Measurements from ENCODE around the gene SAC3D1. TPM values are rescaled to one million over a fixed set of nuclear protein-coding genes. Genes with fewer than 3 reads are reported as not detected.

The SAC3D1 gene
- total and polyA plus RNA-seq, 8 donors = 8.9 to 15.4 (median 12.5) TPM

DNA sequence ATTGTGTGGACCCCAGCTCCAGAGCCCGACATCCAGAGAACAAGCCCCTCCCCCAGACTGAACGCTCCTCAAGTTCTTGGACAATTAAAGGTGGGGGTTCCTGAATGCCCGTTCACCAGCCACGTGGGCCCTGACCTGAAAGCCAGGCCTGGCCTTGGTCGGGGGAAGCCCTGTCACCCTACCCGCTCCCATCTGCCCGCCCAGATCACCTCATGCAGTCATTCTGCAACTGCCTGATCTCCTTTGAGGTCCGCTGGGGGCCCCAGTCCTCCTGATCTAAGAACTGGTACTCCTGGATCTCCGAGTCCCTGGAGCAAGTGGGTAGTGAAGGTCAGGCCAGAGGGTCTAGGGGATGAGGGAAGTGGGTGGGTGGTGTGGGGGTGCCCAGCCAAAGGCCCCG lies 26.4 kb downstream of the SAC3D1 start:
- H3K4me3 ChIP-seq = no peak overlapping the region
- TF ChIP-seq, protein P1, sequence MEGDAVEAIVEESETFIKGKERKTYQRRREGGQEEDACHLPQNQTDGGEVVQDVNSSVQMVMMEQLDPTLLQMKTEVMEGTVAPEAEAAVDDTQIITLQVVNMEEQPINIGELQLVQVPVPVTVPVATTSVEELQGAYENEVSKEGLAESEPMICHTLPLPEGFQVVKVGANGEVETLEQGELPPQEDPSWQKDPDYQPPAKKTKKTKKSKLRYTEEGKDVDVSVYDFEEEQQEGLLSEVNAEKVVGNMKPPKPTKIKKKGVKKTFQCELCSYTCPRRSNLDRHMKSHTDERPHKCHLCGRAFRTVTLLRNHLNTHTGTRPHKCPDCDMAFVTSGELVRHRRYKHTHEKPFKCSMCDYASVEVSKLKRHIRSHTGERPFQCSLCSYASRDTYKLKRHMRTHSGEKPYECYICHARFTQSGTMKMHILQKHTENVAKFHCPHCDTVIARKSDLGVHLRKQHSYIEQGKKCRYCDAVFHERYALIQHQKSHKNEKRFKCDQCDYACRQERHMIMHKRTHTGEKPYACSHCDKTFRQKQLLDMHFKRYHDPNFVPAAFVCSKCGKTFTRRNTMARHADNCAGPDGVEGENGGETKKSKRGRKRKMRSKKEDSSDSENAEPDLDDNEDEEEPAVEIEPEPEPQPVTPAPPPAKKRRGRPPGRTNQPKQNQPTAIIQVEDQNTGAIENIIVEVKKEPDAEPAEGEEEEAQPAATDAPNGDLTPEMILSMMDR (IDR thresholded peaks at IDR 0.05) = no peak
- H3K27ac ChIP-seq = no peak overlapping the region
- intact Hi-C loops (cut with DNase I) = no loop called here
- no peaks in the 10 kb centered on the region for H3K4me1 ChIP-seq
- no peak for ATAC-seq
- H3K9me3 ChIP-seq = no peaks in the 10 kb centered on the region
- DNase-seq = no peak
- H3K36me3 ChIP-seq = no peaks in the 10 kb centered on the region
- no peaks in the 10 kb centered on the region for H3K27me3 ChIP-seq

GRCh38 chr11:65069217-65069616 lies 28.2 kb downstream of the SAC3D1 start:
- Histone ChIP-seq H3K36me3 (no peaks in the 10 kb centered on the region), H3K27ac (no peak overlapping the region), H3K9me3 (no peaks in the 10 kb centered on the region), H3K4me1 (no peaks in the 10 kb centered on the region), H3K27me3 (no peaks in the 10 kb centered on the region), H3K4me3 (no peak overlapping the region)
- intact Hi-C loops (cut with DNase I) = no loop called here
- DNase-seq (no peak), ATAC-seq (no peak)
- TF ChIP-seq, protein P1 (IDR thresholded peaks at IDR 0.05) = no peak

DNA sequence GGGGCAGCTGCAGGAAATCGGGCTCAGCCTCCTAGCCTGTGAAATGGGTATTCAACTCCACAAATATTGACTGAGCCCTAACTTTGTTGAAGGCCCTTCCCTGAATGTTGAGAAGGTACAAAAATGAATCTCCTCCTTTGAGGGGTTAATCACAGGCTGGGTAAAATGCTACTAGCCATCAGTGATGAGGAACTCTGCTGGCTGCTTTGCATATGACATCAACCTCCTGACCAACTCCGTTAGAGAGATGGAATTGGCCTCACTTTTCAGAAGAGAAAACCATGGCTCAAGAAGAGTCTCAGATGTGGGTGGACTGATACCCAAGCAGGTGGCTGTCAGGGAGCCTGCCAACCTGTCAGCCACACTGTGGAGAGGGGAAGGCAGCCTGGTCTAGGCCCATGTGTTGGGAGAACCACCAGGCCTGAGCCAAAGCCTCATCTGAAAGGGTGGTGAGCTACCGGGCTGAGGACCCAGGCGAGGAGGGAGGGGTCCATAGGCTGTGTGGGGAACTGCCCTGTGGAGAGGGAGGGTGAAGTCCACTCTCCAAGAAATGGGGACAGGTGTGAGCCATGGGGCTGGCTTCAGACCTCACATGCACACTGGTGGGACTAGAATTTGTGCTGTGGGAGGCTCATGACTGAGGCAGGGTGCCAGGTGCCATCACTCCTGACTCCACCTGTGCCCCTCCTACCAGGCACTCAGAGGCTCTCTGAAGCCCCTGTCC lies 31.1 kb downstream of the SAC3D1 start:
- Histone ChIP-seq H3K27ac (no peak overlapping the region), H3K4me3 (no peak overlapping the region), H3K27me3 (no peaks in the 10 kb centered on the region), H3K9me3 (no peaks in the 10 kb centered on the region), H3K4me1 (no peaks in the 10 kb centered on the region), H3K36me3 (no peaks in the 10 kb centered on the region)
- intact Hi-C loops (cut with DNase I) = no loop called here
- TF ChIP-seq, protein P1 (IDR thresholded peaks at IDR 0.05) = no peak
- DNase-seq (no peak), ATAC-seq (no peak)

- no peak for ATAC-seq
- Histone ChIP-seq H3K27me3 (no peaks in the 10 kb centered on the region), H3K9me3 (no peaks in the 10 kb centered on the region), H3K36me3 (no peaks in the 10 kb centered on the region), H3K4me3 (no peak overlapping the region), H3K27ac (no peak overlapping the region), H3K4me1 (no peaks in the 10 kb centered on the region)
- TF ChIP-seq, protein P1 (IDR thresholded peaks at IDR 0.05) = no peak
- intact Hi-C loops (cut with DNase I) = no loop called here
- DNase-seq = no peak
Measured at GRCh38 chr11:65072631-65072966, 31.6 kb downstream of the SAC3D1 start.

DNA sequence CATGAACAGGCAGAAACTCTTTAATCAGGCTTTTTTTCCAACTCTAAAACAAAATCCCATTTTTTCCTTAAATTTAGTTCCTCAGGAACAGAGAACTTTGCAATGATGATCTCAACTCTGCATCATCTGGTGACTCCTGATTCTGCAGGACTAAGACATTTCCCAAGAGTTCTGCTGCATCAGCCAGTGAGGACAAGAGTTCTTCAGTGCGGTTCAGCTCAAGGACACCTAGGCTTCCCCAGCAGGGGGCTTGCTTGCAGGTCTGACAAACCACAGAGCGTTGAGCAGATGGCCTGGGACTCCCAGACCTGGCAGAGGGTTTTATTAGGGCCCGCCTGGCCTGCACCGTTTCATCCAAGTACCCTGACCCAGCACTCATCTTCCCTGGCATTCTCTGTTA lies 36.4 kb downstream of the SAC3D1 start:
- H3K4me3 ChIP-seq = no peak overlapping the region
- H3K36me3 ChIP-seq = no peaks in the 10 kb centered on the region
- TF ChIP-seq, protein P1 (IDR thresholded peaks at IDR 0.05) = no peak
- H3K9me3 ChIP-seq = no peaks in the 10 kb centered on the region
- intact Hi-C loops (cut with DNase I) = no loop called here
- no peak overlapping the region for H3K27ac ChIP-seq
- no peaks in the 10 kb centered on the region for H3K4me1 ChIP-seq
- no peak for DNase-seq
- no peaks in the 10 kb centered on the region for H3K27me3 ChIP-seq
- ATAC-seq = no peak

All from left lung (tissue), 10 donors.